ENCODE measurements around the gene ID4. TPM values are rescaled to one million over a fixed set of nuclear protein-coding genes. Genes with fewer than 3 reads are reported as not detected.

Gene ID4
- total RNA-seq, 1 experiment from 2014 or later, result 0.10 TPM

DNA sequence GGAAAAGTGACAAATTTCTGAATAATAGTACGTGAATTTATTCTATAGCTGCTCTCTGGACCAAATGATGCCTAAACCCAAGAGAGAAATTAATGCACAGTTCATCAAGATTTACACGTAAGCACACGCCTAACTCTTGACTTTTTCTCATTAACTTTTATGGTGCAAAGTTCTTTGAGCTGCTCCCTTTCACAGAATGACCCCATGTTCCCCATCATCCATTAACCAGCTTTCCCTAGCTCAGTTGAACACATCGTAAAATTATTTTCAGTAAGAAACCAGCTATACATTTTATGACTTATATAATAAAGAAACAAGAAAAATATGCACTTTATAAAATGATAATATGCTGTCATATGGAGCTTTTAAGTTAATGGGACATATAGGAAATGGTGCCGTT, 54.3 kb downstream of the ID4 start:
- TF ChIP-seq EGR1 (IDR thresholded peaks at IDR 0.05; ENCODE audit: low read depth) (no peak), JUND (IDR thresholded peaks at IDR 0.05) (no peak)
- Histone ChIP-seq H3K27me3 (ENCODE audit: insufficient read depth, low read length) (no peaks in the 10 kb centered on the region), H3K9me3 (ENCODE audit: control insufficient read depth in 1 of 2, insufficient read depth in 1 of 2, low read depth in 1 of 2, low read length in 2 of 2) (no peaks in the 10 kb centered on the region), H3K36me3 (ENCODE audit: control insufficient read depth in 1 of 2, insufficient read depth in 2 of 2, low read length in 2 of 2) (no peaks in the 10 kb centered on the region), H4K20me1 (ENCODE audit: insufficient read depth) (no peaks in the 10 kb centered on the region), H3K4me1 (ENCODE audit: control insufficient read depth in 1 of 2, insufficient read depth in 2 of 2, low read length in 2 of 2) (peaks cover 13% of the 10 kb centered on the region in 2 experiments; a peak in 2 of 4 replicates), H3K27ac (ENCODE audit: low read depth, low read length) (no peak overlapping the region), H3K4me2 (ENCODE audit: low read length) (no peak overlapping the region; the same call in 1 of the 2 replicates), H3K79me2 (ENCODE audit: insufficient read depth, low read length) (no peaks in the 10 kb centered on the region), H3K4me3 (replicated peaks in 1 of 2; ENCODE audit: low read depth in 1 of 2, low read length in 2 of 2) (no peak overlapping the region), H3K9me2 (ENCODE audit: insufficient read depth) (no peaks in the 10 kb centered on the region), H2AFZ (ENCODE audit: low read depth, low read length, poor library complexity, severe bottlenecking) (no peak overlapping the region), H3K9ac (ENCODE audit: low read length) (no peak overlapping the region)
- RAD21 ChIA-PET (ENCODE audit: low non-redundant PET in 1 of 2, low total read pairs in 2 of 2, uncharacterized antibody in 2 of 2, unreplicated experiment in 2 of 2), result no interaction called here
- POLR2A ChIA-PET, result no interaction called here
- intact Hi-C loops (cut with micrococcal nuclease), result no loop called here
- no peak for DNase-seq (ENCODE audit: low read depth, low spot score)
- no peak for ATAC-seq
- BruUV-seq (replicated peaks), result no TSS peak
- CTCF ChIA-PET, result interaction anchor here (1.0 to 1.4 kb wide), 2 partner anchors 12 to 13 kb away, joined by 3 to 6 read pairs; no protein-coding TSS in a partner anchor

Data from HCT116 (cell line).